ENCODE data around the gene MAN2B1. TPM values are rescaled to one million over a fixed set of nuclear protein-coding genes. Genes with fewer than 3 reads are reported as not detected.
"Not testable (repeated sequence)": the region's sequence is repeated elsewhere in the genome, so short reads cannot be mapped to it uniquely, and the experiment has no call there.

MAN2B1 gene
- total RNA-seq: 100 to 1,000 TPM; 105 to 215 (median 138) TPM
- 10 to 100 TPM; 40.6 to 59.5 TPM for polyA plus RNA-seq
- total RNA-seq: 56.8 reads per million, percentile 74 among the genes with 10 or more reads in this experiment

GRCh38 chr19:12666265-12667048, at the start of gene MAN2B1, which contains the start of gene WDR83:
Gene MAN2B1 (minus strand): TSS chr19:12666742. CDS start chr19:12666701, 41 bp downstream.
Gene WDR83 (plus strand): TSS chr19:12666807. CDS start chr19:12669791, 2,984 bp downstream.
- H3K9me3 Mint-ChIP-seq: no peaks in the 10 kb centered on the region
- ATAC-seq: peak; percentile 82
- no peaks in the 10 kb centered on the region for H3K27me3 Mint-ChIP-seq
- peaks cover 0 to 19% (median 4%) of the 10 kb centered on the region in 5 donors for H3K36me3 Mint-ChIP-seq
- Histone ChIP-seq H3K27me3 (ENCODE audit: control insufficient read depth in 2 of 2, insufficient read depth in 2 of 2, low read length in 2 of 2) (no peaks in the 10 kb centered on the region), H3K4me3 (ENCODE audit: low read length) (peak within 1 kb of the TSS; percentile 92), H3K36me3 (ENCODE audit: control insufficient read depth in 2 of 3, insufficient read depth in 3 of 3, low read length in 3 of 3) (peaks cover 1 to 39% (median 5%) of the 10 kb centered on the region in 3 experiments), H3K9me3 (ENCODE audit: control insufficient read depth in 2 of 3, low read length in 3 of 3) (no peaks in the 10 kb centered on the region), H3K27ac (ENCODE audit: low read depth, low read length) (peak within 1 kb of the TSS; percentile 99), H3K4me1 (ENCODE audit: control insufficient read depth in 2 of 2, insufficient read depth in 2 of 2, low read length in 2 of 2) (peaks cover 38% of the 10 kb centered on the region in 2 donors)
- peak within 1 kb of the TSS; percentile 90 to 100 (median 98) for H3K4me3 Mint-ChIP-seq
- peak within 1 kb of the TSS; percentile 77 to 100 (median 91) for H3K27ac Mint-ChIP-seq
- DNase-seq: peak; percentile 56 to 86 (median 72)
- intact Hi-C loops (cut with micrococcal nuclease): loop anchor here (1.0 to 10.0 kb wide), 8 partner anchors 56 to 872 kb away; partner anchors contain the start of genes ZNF490 (in 2 of the 2), ZNF563 (in 2 of the 2), ZNF791 (in 2 of the 2) and TNPO2 (in 1 of the 2)
- ChIA-PET CTCF (no interaction called here), POLR2A (interaction anchor here (0.6 to 2.0 kb wide), 10 partner anchors 11 to 263 kb away, joined by 3 to 13 read pairs (median 4); partner anchors contain the start of genes DHPS, TRIR, ZNF490 and ZNF791)
- peaks cover 22 to 69% (median 45%) of the 10 kb centered on the region in 7 donors for H3K4me1 Mint-ChIP-seq

DNA sequence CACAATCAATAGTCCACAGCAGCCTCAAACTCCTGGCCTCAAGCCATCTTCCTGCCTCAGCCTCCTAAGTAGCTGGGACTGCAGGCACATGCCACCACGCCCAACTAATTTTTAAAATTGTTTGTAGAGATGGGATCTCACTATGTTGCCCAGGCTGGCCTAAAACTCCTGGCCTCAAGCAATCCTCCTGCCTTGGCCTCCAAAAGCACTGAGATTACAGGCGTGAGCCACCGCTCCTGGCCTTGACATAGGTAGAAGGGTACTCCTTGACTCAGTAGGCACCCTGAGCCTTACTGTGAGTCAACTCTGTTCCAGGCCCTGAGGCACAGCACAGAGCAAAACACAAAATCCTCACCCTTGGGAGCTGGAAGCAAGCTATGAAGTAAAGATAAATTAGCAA, 49.4 kb upstream of the MAN2B1 start:
- H3K4me3 ChIP-seq (ENCODE audit: low read length): no peak overlapping the region
- H3K36me3 Mint-ChIP-seq: peaks cover 0 to 39% (median 4%) of the 10 kb centered on the region in 5 donors

DNA sequence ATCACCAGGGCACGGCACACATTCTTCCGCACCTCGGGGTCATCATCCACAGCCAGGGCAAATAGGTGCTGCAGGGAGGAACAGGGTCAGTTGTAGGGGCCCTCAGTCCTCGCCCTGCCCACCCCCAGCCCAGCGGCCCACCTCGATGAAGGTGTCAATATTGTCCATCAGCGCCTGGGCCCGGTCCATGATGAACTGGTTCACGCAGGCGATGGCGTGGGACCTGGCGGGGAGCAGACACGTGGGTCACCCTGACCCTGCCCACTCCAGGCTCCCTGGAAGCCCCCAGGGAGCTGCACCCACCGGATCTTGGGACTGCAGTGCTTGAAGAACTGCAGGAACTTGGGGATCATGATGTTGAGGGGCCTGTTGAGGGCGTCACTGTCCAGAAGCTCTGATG, 48.6 kb upstream of the MAN2B1 start:
- Mint-ChIP-seq H3K36me3 (peaks cover 0 to 46% (median 4%) of the 10 kb centered on the region in 5 donors), H3K4me1 (peaks cover 4 to 19% (median 7%) of the 10 kb centered on the region in 7 donors), H3K27me3 (no peaks in the 10 kb centered on the region), H3K9me3 (no peaks in the 10 kb centered on the region), H3K4me3 (no peak overlapping the region), H3K27ac (no peak overlapping the region)
- DNase-seq (no peak), ATAC-seq (no peak)
- Histone ChIP-seq H3K4me1 (ENCODE audit: control insufficient read depth in 2 of 2, insufficient read depth in 2 of 2, low read length in 2 of 2) (no peaks in the 10 kb centered on the region), H3K27ac (ENCODE audit: low read depth, low read length) (no peak overlapping the region), H3K4me3 (ENCODE audit: low read length) (no peak overlapping the region), H3K9me3 (ENCODE audit: control insufficient read depth in 2 of 3, low read length in 3 of 3) (no peaks in the 10 kb centered on the region), H3K27me3 (ENCODE audit: control insufficient read depth in 2 of 2, insufficient read depth in 2 of 2, low read length in 2 of 2) (no peaks in the 10 kb centered on the region), H3K36me3 (ENCODE audit: control insufficient read depth in 2 of 3, insufficient read depth in 3 of 3, low read length in 3 of 3) (peaks cover 0 to 61% (median 12%) of the 10 kb centered on the region in 3 experiments)
- intact Hi-C loops (cut with micrococcal nuclease): no loop called here
- ChIA-PET CTCF (interaction anchor here (1.0 to 1.6 kb wide), 2 partner anchors 43 kb away, joined by 3 to 6 read pairs; no protein-coding TSS in a partner anchor), POLR2A (interaction anchor here (1.5 to 1.6 kb wide), 2 partner anchors 17 to 77 kb away, joined by 4 to 6 read pairs; no protein-coding TSS in a partner anchor)

More for the DNA sequence above, 49.4 kb upstream of the MAN2B1 start:
- intact Hi-C loops (cut with micrococcal nuclease): no loop called here
- Mint-ChIP-seq H3K4me3 (no peak overlapping the region), H3K27ac (peak overlapping the region in 1 of 9 donors; percentile 33), H3K27me3 (no peaks in the 10 kb centered on the region), H3K9me3 (no peaks in the 10 kb centered on the region), H3K4me1 (peaks cover 7 to 24% (median 14%) of the 10 kb centered on the region in 7 donors)
- Histone ChIP-seq H3K36me3 (ENCODE audit: control insufficient read depth in 2 of 3, insufficient read depth in 3 of 3, low read length in 3 of 3) (peaks cover 0 to 53% (median 7%) of the 10 kb centered on the region in 3 experiments), H3K4me1 (ENCODE audit: control insufficient read depth in 2 of 2, insufficient read depth in 2 of 2, low read length in 2 of 2) (peaks cover 4 to 6% of the 10 kb centered on the region in 2 donors), H3K27me3 (ENCODE audit: control insufficient read depth in 2 of 2, insufficient read depth in 2 of 2, low read length in 2 of 2) (no peaks in the 10 kb centered on the region), H3K9me3 (ENCODE audit: control insufficient read depth in 2 of 3, low read length in 3 of 3) (no peaks in the 10 kb centered on the region), H3K27ac (ENCODE audit: low read depth, low read length) (no peak overlapping the region)
- no peak for DNase-seq
- CTCF ChIA-PET: interaction anchor here (0.8 to 2.7 kb wide), 4 partner anchors 18 to 142 kb away, joined by 3 to 10 read pairs (median 4); partner anchors contain the start of gene TRIR
- no peak for ATAC-seq
- POLR2A ChIA-PET: interaction anchor here (1.5 to 1.6 kb wide), 2 partner anchors 17 to 76 kb away, joined by 4 to 6 read pairs; no protein-coding TSS in a partner anchor

DNA sequence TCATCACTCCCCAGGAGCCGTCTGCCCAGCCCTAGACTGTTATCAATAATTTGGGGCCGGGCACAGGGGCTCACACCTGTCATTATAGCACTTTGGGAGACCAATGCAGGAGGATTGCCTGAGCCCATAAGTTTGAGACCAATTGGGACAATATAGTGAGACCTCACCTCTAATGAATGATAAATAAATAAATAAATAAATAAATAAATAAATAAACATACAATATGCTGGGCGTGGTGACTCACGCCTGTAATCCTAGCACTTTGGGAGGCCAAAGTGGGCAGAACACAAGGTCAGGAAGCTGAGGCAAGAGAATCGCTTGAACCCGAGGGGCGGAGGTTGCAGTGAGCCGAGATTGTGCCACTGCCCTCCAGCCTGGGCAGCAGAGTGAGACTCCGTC, 46.8 kb upstream of the MAN2B1 start:
- H3K27ac ChIP-seq (ENCODE audit: low read depth, low read length); H3K9me3 ChIP-seq (ENCODE audit: control insufficient read depth in 2 of 3, low read length in 3 of 3); H3K4me3 ChIP-seq (ENCODE audit: low read length); H3K4me3 Mint-ChIP-seq; H3K27me3 ChIP-seq (ENCODE audit: control insufficient read depth in 2 of 2, insufficient read depth in 2 of 2, low read length in 2 of 2); ATAC-seq; H3K9me3 Mint-ChIP-seq; H3K4me1 Mint-ChIP-seq; DNase-seq; POLR2A ChIA-PET; H3K27me3 Mint-ChIP-seq; H3K4me1 ChIP-seq (ENCODE audit: control insufficient read depth in 2 of 2, insufficient read depth in 2 of 2, low read length in 2 of 2); intact Hi-C loops (cut with micrococcal nuclease); H3K27ac Mint-ChIP-seq: not testable (repeated sequence)
- H3K36me3 Mint-ChIP-seq: peaks cover 0 to 39% (median 4%) of the 10 kb centered on the region in 5 donors
- CTCF ChIA-PET: interaction anchor here (1.6 kb wide), 1 partner anchor 44 kb away, joined by 6 read pairs; no protein-coding TSS in a partner anchor
- H3K36me3 ChIP-seq (ENCODE audit: control insufficient read depth in 2 of 3, insufficient read depth in 3 of 3, low read length in 3 of 3): peaks cover 0 to 68% (median 9%) of the 10 kb centered on the region in 3 experiments

- not testable (repeated sequence) for H3K27ac Mint-ChIP-seq
Measured at GRCh38 chr19:12712077-12712476, 45.5 kb upstream of the MAN2B1 start.

DNA sequence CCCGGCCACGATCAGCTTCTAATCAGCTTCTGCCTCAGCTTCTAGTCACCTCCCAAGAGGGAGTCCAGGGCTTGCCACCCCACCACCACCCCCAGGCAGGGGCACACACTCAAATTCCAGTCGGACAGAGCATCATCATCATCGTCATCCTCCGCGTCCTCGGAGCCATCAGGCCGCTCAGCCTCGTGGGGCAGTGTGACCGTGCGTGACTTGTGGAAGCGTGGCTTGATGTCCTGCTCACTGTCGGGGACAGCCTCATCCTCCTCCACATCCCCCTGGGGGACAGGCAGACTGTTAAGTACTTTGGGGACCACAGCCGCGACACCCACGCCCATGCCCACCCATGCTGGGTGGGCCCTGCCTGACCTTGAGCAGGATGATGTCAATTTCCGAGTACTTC, 44.6 kb upstream of the MAN2B1 start:
- peaks cover 0 to 77% (median 9%) of the 10 kb centered on the region in 3 experiments for H3K36me3 ChIP-seq (ENCODE audit: control insufficient read depth in 2 of 3, insufficient read depth in 3 of 3, low read length in 3 of 3)
- peaks cover 0 to 3% (median 0%) of the 10 kb centered on the region in 7 donors for H3K4me1 Mint-ChIP-seq
- no peaks in the 10 kb centered on the region for H3K9me3 Mint-ChIP-seq
- peaks cover 0 to 39% (median under 1%) of the 10 kb centered on the region in 5 donors for H3K36me3 Mint-ChIP-seq
- H3K27ac ChIP-seq (ENCODE audit: low read depth, low read length): no peak overlapping the region
- no peaks in the 10 kb centered on the region for H3K27me3 Mint-ChIP-seq
- no peak for ATAC-seq
- H3K4me3 Mint-ChIP-seq: no peak overlapping the region
- H3K4me1 ChIP-seq (ENCODE audit: control insufficient read depth in 2 of 2, insufficient read depth in 2 of 2, low read length in 2 of 2): no peaks in the 10 kb centered on the region
- no peaks in the 10 kb centered on the region for H3K9me3 ChIP-seq (ENCODE audit: control insufficient read depth in 2 of 3, low read length in 3 of 3)
- CTCF ChIA-PET: interaction anchor here (0.6 kb wide), 1 partner anchor 30 kb away, joined by 3 read pairs; no protein-coding TSS in a partner anchor
- no peaks in the 10 kb centered on the region for H3K27me3 ChIP-seq (ENCODE audit: control insufficient read depth in 2 of 2, insufficient read depth in 2 of 2, low read length in 2 of 2)
- DNase-seq: no peak
- POLR2A ChIA-PET: no interaction called here
- no peak overlapping the region for H3K4me3 ChIP-seq (ENCODE audit: low read length)
- H3K27ac Mint-ChIP-seq: no peak overlapping the region
- intact Hi-C loops (cut with micrococcal nuclease): no loop called here

More at GRCh38 chr19:12712077-12712476, 45.5 kb upstream of the MAN2B1 start:
- H3K4me3 Mint-ChIP-seq; H3K9me3 ChIP-seq (ENCODE audit: control insufficient read depth in 2 of 3, low read length in 3 of 3); H3K4me1 ChIP-seq (ENCODE audit: control insufficient read depth in 2 of 2, insufficient read depth in 2 of 2, low read length in 2 of 2); ATAC-seq; intact Hi-C loops (cut with micrococcal nuclease); POLR2A ChIA-PET; H3K27me3 Mint-ChIP-seq; H3K4me3 ChIP-seq (ENCODE audit: low read length); H3K9me3 Mint-ChIP-seq; H3K4me1 Mint-ChIP-seq; H3K27ac ChIP-seq (ENCODE audit: low read depth, low read length); H3K27me3 ChIP-seq (ENCODE audit: control insufficient read depth in 2 of 2, insufficient read depth in 2 of 2, low read length in 2 of 2): not testable (repeated sequence)
- H3K36me3 ChIP-seq (ENCODE audit: control insufficient read depth in 2 of 3, insufficient read depth in 3 of 3, low read length in 3 of 3): peaks cover 0 to 73% (median 9%) of the 10 kb centered on the region in 3 experiments
- peak in 1 of 9 donors; percentile 41 for DNase-seq
- H3K36me3 Mint-ChIP-seq: peaks cover 0 to 39% (median 4%) of the 10 kb centered on the region in 5 donors
- CTCF ChIA-PET: interaction anchor here (0.6 to 0.7 kb wide), 2 partner anchors 10 to 17 kb away, joined by 3 to 5 read pairs; no protein-coding TSS in a partner anchor
